ENCODE data around the gene NOS1AP.

DNA sequence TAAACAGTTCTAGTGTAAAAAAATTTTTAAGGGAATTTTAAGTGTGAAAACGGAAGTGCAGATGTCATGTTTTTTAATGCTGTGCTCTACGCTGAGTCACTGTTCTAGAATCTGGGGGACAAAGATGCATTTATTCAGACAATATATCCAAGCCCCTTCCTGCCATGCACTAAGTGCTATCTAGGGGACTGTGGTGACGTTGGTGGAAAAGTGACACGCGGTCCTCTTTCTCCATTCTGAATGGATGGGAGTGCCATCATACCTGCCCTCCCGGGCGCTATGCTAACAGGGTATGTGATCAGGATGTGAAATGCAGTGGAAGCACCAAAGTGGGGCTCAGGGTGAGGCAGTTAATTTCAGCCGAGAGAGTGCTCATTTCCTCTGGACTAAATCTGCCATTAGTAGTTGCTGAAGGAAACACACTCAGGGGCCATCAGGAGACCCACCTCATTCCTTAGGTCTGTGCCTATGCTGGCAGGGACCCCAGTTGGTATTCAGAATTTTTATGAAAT lies 318.6 kb downstream of the NOS1AP start:
- TF ChIP-seq, protein P1, sequence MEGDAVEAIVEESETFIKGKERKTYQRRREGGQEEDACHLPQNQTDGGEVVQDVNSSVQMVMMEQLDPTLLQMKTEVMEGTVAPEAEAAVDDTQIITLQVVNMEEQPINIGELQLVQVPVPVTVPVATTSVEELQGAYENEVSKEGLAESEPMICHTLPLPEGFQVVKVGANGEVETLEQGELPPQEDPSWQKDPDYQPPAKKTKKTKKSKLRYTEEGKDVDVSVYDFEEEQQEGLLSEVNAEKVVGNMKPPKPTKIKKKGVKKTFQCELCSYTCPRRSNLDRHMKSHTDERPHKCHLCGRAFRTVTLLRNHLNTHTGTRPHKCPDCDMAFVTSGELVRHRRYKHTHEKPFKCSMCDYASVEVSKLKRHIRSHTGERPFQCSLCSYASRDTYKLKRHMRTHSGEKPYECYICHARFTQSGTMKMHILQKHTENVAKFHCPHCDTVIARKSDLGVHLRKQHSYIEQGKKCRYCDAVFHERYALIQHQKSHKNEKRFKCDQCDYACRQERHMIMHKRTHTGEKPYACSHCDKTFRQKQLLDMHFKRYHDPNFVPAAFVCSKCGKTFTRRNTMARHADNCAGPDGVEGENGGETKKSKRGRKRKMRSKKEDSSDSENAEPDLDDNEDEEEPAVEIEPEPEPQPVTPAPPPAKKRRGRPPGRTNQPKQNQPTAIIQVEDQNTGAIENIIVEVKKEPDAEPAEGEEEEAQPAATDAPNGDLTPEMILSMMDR (IDR thresholded peaks at IDR 0.05; ENCODE audit: low read depth, low read length), result no peak
- TF ChIP-seq POLR2A (IDR thresholded peaks at IDR 0.05; ENCODE audit: extremely low read depth, insufficient read length) (no peak), MAX (IDR thresholded peaks at IDR 0.05; ENCODE audit: low read depth, low read length) (no peak)
